ENCODE measurements around the gene SPOCK2. TPM values are rescaled to one million over a fixed set of nuclear protein-coding genes. Genes with fewer than 3 reads are reported as not detected.
A peak's percentile ranks its signal among the peaks of the same experiment; 100 is the strongest.

Gene SPOCK2
- total and polyA plus RNA-seq, 2 of the 13 experiments (the other 11 are each of a cell fraction or from before 2014, with no cell fraction given) = 8.6 to 30.6 TPM

DNA sequence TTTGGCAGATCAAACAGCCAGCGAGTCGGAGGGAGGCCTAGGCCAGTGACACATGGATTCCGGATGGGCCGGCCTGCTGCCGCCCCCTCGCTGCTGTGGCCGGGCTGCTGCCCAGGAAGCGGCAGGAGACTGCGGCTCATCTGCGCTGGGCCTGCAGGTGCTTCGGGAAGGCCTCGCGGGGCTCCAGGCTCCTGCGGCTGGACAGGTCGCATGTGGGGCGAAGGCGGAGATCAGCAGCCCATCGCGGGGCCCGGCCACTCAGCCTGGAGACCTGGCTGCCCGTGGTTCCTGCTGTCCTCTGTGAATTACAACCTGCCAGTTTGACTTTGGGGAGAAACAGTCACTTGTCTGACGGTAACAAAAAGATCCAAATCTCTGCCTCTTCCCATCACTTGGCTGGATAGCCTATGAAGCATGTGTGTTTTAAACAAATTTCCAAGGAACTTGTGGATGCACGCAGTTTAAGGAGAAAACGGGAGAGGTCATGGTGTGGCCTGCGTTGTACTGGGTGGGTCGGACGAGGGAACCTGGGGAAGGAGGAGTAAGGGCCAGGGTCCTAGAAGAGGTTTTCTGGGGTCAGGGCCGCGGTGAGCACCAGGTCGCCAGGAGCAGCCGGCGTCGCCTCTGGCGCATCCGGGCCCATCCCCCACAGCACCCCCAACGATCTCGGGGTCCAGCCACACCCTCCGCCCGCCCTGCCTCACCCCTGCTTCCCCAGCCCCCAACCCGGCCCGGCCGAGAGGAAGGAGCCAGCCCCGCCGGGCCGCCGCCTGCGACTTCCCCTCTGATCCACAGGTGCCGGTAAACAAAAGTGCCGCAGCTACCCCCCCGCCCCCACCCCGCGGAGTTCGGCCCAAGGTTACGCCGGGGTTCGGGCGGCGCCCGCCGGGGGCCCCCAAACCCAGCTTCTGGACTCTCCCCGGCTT, 1.6 kb downstream of the SPOCK2 start (continued):
- TF ChIP-seq ARHGAP35 (CRISPR knock-in tag; IDR thresholded peaks at IDR 0.05; ENCODE audit: borderline replicate concordance) (no peak), PHF21A (CRISPR knock-in tag; IDR thresholded peaks at IDR 0.05) (peak; percentile 27; the same call in 1 of the 2 replicates), ZNF24 (IDR thresholded peaks at IDR 0.05) (no peak), ZNF841 (CRISPR knock-in tag; IDR thresholded peaks at IDR 0.05; ENCODE audit: borderline replicate concordance) (no peak), GFI1 (CRISPR knock-in tag; IDR thresholded peaks at IDR 0.05; ENCODE audit: borderline replicate concordance) (no peak), ZNF703 (CRISPR knock-in tag; IDR thresholded peaks at IDR 0.05; ENCODE audit: borderline replicate concordance) (no peak), TAF15 (IDR thresholded peaks at IDR 0.05; ENCODE audit: low read depth, low read length, poor library complexity, severe bottlenecking) (no peak), NFKBIZ (CRISPR knock-in tag; IDR thresholded peaks at IDR 0.05) (0 out of 2 replicates have a peak, but pooled peaks have one; percentile 34), NFKB2 (CRISPR knock-in tag; IDR thresholded peaks at IDR 0.05; ENCODE audit: borderline replicate concordance) (peak; percentile 30; the same call in 1 of the 2 replicates), NAIF1 (CRISPR knock-in tag; IDR thresholded peaks at IDR 0.05; ENCODE audit: borderline replicate concordance) (peak; percentile 25; the same call in 1 of the 2 replicates), ZNF530 (CRISPR knock-in tag; IDR thresholded peaks at IDR 0.05; ENCODE audit: low read depth) (no peak)
- TF ChIP-seq, protein P1, sequence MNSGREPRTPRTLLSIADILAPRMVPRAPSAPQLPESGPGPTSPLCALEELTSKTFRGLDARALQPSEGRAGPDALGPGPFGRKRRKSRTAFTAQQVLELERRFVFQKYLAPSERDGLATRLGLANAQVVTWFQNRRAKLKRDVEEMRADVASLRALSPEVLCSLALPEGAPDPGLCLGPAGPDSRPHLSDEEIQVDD (CRISPR knock-in tag; IDR thresholded peaks at IDR 0.05; ENCODE audit: borderline replicate concordance) = no peak
- TF ChIP-seq, protein P2, sequence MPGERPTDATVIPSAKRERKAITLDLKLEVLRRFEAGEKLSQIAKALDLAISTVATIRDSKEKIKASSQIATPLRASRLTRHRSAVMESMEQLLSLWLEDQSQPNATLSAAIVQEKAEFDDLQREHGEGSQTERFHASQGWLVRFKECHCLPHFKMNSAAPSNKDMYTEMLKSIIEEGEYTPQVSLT (CRISPR knock-in tag; IDR thresholded peaks at IDR 0.05; ENCODE audit: borderline replicate concordance, low read depth) = no peak
- TF ChIP-seq, protein P3, sequence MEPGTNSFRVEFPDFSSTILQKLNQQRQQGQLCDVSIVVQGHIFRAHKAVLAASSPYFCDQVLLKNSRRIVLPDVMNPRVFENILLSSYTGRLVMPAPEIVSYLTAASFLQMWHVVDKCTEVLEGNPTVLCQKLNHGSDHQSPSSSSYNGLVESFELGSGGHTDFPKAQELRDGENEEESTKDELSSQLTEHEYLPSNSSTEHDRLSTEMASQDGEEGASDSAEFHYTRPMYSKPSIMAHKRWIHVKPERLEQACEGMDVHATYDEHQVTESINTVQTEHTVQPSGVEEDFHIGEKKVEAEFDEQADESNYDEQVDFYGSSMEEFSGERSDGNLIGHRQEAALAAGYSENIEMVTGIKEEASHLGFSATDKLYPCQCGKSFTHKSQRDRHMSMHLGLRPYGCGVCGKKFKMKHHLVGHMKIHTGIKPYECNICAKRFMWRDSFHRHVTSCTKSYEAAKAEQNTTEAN (CRISPR knock-in tag; conservative IDR thresholded peaks at IDR 0.05) = 0 out of 2 replicates have a peak, but pooled peaks have one; percentile 10
- TF ChIP-seq, protein P4, sequence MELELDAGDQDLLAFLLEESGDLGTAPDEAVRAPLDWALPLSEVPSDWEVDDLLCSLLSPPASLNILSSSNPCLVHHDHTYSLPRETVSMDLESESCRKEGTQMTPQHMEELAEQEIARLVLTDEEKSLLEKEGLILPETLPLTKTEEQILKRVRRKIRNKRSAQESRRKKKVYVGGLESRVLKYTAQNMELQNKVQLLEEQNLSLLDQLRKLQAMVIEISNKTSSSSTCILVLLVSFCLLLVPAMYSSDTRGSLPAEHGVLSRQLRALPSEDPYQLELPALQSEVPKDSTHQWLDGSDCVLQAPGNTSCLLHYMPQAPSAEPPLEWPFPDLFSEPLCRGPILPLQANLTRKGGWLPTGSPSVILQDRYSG (CRISPR knock-in tag; IDR thresholded peaks at IDR 0.05) = no peak
- TF ChIP-seq, protein P5, sequence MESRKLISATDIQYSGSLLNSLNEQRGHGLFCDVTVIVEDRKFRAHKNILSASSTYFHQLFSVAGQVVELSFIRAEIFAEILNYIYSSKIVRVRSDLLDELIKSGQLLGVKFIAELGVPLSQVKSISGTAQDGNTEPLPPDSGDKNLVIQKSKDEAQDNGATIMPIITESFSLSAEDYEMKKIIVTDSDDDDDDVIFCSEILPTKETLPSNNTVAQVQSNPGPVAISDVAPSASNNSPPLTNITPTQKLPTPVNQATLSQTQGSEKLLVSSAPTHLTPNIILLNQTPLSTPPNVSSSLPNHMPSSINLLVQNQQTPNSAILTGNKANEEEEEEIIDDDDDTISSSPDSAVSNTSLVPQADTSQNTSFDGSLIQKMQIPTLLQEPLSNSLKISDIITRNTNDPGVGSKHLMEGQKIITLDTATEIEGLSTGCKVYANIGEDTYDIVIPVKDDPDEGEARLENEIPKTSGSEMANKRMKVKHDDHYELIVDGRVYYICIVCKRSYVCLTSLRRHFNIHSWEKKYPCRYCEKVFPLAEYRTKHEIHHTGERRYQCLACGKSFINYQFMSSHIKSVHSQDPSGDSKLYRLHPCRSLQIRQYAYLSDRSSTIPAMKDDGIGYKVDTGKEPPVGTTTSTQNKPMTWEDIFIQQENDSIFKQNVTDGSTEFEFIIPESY (CRISPR knock-in tag; IDR thresholded peaks at IDR 0.05) = peak; percentile 52; the same call in 1 of the 2 replicates
- TF ChIP-seq, protein P6, sequence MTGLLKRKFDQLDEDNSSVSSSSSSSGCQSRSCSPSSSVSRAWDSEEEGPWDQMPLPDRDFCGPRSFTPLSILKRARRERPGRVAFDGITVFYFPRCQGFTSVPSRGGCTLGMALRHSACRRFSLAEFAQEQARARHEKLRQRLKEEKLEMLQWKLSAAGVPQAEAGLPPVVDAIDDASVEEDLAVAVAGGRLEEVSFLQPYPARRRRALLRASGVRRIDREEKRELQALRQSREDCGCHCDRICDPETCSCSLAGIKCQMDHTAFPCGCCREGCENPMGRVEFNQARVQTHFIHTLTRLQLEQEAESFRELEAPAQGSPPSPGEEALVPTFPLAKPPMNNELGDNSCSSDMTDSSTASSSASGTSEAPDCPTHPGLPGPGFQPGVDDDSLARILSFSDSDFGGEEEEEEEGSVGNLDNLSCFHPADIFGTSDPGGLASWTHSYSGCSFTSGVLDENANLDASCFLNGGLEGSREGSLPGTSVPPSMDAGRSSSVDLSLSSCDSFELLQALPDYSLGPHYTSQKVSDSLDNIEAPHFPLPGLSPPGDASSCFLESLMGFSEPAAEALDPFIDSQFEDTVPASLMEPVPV (CRISPR knock-in tag; IDR thresholded peaks at IDR 0.05) = 0 out of 2 replicates have a peak, but pooled peaks have one; percentile 39
- TF ChIP-seq, protein P7, sequence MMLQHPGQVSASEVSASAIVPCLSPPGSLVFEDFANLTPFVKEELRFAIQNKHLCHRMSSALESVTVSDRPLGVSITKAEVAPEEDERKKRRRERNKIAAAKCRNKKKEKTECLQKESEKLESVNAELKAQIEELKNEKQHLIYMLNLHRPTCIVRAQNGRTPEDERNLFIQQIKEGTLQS (CRISPR knock-in tag; IDR thresholded peaks at IDR 0.05) = no peak

Data from HepG2 (cell line).